Left ventricle myocardium superior (tissue), 1 donor: ENCODE measurements around the gene LOC128125822.
A peak's percentile ranks its signal among the peaks of the same experiment; 100 is the strongest.
"Not testable (repeated sequence)": the region's sequence is repeated elsewhere in the genome, so short reads cannot be mapped to it uniquely, and the experiment has no call there.

Experiments used
- ATAC-seq: fragments of 200-7000 bp; cut with Tn5 transposase; one replicate; pipeline ENCODE4 v1.9.1; 2020; ENCODE audit warnings: mild to moderate bottlenecking, moderate library complexity
- DNase-seq: peaks from one replicate; pipeline ENCODE4 v3.0.0-alpha.2; 2020
- intact Hi-C: fragments of 100-400 bp; cut with micrococcal nuclease; formaldehyde crosslinking; loops from one replicate; pipeline ENCODE4 v1.11.0; 2022
- donor health status: DM: no; HTN: yes; CAD: no; lungs with severe emphysema.

The LOC128125822 gene

DNA sequence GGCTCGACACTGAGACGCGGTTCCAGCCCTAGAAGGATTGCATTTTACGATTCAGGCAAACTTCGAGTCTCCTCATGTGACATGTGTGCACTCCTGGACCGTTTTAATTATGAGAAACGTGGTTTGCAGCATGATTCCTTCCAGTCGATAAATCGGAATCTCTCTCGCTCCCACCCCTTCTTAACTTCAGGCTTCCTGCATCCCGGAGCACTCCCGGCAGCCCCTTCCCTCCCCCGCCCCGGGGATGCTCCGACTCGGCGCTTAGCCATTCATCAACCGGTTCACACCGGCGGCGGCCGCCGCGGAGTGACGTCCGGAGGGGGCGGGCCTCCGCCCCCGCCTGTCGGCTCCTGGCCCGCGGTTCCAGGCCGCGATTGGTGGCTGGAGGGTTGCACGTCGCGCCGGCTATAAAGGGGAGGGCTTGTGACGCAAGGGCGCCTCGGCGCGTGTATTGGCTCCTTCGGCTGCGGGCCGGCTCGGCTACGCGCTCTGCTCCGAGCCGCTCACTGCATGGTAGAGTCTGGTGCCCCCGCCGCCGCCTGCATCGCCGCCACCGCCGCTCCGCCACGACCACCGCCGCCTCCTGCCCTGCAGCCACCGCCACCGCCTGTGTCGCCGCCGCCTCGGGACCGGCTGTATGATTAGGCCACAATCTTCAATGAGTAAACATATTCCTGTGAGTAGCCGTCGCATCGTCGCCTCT is at the start of gene LOC128125822, which contains the start of gene PTP4A1:
Gene LOC128125822, plus strand, starts transcription at position 437 of the 703 bp plus-strand sequence.
Gene PTP4A1, plus strand, starts transcription at position 437 of the 703 bp plus-strand sequence. CDS start 4,401 bp downstream, outside the sequence.
- peak; percentile 99 for ATAC-seq
- intact Hi-C loops, result no loop called here
- peak; percentile 99 for DNase-seq

DNA sequence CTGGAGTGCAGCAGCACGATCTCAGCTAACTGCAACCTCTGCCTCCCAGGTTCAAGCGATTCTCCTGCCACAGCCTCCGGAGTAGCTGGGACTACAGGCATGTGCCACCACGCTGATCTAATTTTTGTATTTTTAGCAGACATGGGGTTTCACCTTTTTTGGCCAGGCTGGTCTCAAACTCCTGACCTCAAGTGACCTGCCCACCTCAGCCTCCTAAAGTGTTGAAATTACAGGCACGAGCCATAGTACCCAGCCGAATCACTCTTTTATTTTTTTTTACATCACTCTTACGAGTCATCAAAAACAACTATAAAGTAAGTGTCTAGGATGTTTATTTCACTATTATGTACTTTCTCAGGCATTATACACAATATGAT is 49.4 kb upstream of the LOC128125822 start:
- ATAC-seq, intact Hi-C loops, DNase-seq: not testable (repeated sequence)

DNA sequence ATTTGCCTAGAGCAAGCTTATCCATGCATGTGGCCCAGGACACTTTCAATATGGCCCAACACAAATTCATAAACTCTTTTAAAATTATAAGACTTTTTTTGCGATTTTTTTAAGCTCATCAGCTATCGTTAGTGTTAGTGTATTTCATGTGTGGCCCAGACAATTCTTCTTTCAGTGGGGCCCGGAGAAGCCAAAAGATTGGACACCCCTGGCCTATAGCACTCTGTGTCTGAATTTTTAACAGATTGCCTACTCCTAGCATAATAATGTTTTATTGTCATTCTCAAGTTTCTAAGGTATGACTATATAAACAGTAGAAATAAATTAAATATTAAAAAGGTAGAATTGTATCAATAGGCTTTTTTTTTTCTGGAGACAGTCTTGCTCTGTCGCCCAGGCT is 48.6 kb upstream of the LOC128125822 start:
- intact Hi-C loops, result no loop called here
- DNase-seq (no peak), ATAC-seq (no peak)

DNA sequence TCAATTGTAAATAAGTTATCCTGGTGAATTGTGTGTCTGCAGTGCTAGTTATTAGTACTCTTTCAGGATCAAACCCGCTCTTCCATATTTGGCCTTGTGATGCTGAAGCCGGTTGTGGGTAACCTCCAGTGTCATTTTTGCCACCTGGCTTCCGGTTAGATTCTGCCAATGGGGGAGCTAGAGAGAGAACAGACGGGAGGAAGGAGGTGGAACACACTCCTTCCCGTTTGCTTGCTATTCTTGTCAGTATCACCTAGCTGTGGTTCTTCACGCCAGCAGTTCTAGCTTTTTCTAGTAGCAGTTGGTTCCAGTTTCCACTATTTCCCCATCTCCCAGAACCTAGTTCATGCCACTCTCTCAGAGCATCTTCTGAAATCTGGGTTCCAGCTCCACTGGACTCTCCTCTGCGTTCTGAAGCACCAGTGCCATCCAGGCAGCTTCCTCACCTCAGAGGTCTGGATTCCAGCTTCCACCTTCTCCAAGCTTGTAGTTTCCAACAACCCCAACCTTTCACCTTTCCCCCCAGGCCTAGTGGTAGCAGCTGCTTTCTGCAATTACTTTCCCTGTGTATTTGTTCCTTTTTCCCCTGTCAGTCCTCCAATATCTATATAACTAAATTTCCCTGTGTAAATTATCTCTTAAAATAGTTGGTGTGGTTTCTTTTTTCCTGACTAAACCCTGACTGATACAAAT is 46.9 kb upstream of the LOC128125822 start:
- ATAC-seq, result no peak
- intact Hi-C loops, result no loop called here
- no peak for DNase-seq

DNA sequence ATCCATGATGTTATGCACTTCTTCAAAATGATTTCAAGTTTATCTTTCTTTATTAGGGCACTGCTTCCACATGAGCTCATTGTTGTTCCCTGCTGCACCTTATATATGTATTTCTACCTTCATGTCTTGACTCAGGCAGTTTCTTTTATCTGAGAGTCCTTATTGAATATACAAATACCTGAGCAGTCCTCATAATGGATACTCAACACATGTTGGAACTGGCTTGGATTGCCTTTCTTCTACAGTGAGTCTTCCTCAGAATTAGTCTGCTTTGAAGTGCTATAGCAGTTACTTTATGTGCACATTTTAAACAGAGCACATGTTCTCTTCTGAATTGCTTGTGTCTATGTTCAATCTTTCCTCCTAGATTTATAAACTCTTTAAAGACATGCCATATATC is 45.3 kb upstream of the LOC128125822 start:
- intact Hi-C loops, result no loop called here
- DNase-seq (no peak), ATAC-seq (no peak)

DNA sequence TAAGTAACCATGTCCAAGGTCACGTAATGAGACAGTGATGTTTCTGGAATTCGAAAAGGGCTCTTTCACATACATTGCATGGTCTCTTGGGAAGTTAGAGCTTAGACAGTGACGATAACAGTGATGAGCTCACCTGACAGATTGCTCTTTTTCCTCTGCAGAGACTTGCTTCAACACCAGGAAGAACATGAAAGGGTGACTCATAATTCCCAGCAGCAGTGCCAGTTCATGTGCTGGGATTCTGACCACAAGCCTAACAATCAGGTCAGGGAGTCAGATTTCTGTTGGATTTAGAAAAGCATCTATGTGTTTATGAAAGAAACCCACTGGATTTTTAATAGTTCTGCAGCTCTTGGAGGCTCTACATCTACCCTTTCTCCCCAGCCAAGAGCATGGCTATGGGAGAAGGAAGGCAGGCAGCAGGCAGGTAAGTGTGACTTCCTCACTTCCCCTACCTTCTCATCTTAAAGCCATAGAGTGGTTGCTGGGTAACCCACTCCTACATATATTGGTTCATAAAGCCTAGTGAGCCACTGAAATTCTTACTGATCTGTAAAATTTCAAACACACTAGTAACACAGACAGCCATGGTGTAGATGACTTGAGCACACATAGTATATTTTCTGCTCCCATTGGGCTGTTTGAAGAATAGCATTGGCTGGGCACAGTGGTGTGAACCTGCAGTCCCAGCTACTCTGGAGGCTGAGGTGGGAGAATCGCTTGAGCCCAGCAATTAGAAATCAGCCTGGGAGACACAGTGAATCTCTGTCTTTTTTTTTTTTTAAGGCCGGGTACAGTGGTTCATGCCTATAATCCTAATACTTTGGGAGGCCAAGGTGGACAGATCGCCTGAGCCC is 44.4 kb upstream of the LOC128125822 start:
- no peak for ATAC-seq
- DNase-seq, result no peak
- intact Hi-C loops, result no loop called here

DNA sequence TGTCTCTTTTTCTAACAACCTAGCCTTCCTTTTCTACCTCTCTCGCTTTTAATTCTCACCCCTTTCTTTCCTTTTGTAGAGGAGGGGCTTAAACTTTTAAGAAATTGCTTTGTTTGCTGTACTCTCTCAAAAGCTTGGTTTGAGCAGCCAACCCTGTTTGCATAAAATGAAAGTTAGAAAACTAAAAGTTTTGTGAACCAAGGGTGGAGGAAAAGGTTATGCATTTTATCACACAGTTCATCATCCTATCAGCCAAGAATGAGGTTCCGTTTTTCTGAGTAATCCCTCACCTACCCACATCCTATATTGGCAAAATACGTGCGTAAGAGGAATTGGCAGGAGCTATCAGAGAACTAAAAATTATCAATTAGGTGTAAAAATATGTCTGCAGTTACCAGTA is 42.8 kb upstream of the LOC128125822 start:
- intact Hi-C loops, result no loop called here
- DNase-seq (no peak), ATAC-seq (no peak)

DNA sequence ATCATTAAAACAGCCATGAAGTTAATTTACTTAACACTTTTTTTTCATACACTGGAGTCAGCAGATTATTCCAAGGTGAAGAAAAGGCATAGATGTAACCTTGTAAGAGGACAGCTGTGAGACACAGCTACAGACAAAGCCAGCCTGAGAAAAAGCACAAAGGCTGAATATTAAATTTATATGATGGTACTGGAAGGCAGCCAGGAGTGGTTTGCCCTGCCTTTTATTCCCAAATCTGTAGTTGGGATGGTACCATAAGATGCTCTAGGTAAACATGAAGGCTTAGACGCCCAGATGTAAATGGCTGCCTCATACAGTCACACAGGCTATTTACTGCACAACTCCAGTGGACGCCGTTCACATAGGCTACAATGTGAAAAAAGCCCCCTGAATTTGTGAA is 42.1 kb upstream of the LOC128125822 start:
- intact Hi-C loops, result no loop called here
- DNase-seq, result no peak
- ATAC-seq, result no peak

DNA sequence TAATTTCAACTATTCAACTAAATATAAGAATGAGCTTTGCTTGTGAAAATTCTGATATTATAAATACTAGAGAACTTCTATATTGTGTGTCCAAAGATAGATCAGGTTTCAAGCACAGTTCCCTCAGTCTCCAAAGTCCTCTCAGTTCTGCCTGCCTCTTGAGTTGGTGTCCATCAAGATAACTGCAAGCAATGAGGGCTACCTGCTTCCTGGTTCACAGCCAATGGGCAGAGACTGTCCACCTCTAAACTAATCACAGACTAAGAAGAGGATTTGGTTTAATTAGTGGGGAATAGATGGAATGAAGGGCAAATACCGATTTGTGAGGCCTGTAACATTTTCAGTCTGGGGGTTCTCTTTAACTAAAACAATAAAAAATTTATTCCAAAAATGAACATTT is 41.3 kb upstream of the LOC128125822 start:
- no peak for ATAC-seq
- DNase-seq, result no peak
- intact Hi-C loops, result no loop called here

DNA sequence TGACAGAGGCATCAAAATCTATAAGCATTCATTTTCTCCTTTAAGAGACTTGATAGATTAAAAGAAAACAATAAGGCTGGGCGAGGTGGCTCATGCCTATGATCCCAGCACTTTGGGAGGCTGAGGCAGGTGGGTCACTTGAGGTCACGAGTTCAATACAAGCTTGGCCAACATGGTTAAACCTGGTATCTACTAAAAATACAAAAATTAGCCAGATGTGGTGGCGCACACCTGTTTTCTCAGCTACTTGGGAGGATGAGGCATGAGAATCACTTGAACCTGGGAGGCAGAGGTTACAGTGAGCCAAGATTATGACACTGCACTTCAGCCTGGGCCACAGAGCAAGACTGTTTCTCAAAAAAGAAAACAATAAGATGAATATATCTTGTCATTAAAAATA is 39.3 kb upstream of the LOC128125822 start:
- no peak for DNase-seq
- intact Hi-C loops, result no loop called here
- no peak for ATAC-seq

DNA sequence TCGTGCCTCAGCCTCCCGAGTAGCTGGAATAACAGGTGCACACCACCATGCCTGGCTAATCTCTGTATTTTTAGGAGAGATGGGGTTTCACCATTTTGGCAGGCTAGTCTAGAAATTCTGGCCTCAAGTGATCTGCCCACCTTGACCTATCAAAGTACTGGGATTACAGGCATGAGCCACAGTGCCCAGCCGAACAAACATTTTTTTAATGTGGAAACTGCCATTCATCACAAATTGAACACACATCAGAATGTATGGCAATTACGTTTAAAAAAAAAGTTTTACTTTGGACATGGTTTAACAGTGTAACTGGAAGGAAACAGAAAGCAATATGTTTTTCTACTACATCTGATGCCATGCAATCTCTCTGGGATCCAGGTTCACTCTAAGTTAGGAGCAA is 38.3 kb upstream of the LOC128125822 start:
- no peak for ATAC-seq
- DNase-seq, result no peak
- intact Hi-C loops, result no loop called here

DNA sequence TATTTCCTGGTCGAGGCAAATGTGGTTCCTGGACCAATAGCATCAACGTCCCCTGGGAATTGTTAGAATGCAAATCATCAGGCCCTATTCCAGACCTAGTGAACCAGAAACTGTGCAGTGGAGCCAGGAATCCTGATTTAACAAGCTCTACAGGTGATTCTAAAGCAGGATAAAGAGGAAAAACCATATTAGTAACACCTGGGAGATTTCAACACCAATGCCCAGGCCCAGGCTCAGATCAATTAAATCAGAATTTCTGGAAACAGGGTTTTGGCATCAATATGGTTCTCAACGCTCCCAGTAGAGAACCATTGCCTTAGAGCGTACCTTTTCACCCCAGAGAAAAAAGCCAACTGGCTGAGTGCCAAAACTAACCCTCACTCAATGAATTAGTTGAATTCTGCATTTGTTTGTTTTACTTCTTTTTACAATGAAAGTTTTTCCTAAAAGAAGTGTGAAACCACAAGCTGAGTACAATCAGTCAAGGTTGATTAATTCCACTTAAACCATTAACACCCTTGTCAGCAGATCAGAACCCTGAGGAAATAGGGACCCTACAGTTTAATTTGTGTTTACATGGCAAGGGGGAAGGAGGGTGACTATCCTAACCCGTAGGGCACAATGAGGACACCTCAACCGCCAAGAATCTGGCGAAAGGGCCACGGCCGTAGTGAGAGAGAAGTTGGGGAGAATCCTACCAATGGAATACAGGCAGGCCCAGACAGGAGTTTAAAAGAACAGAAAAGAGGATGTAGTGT is 34.9 kb upstream of the LOC128125822 start:
- intact Hi-C loops, result no loop called here
- no peak for ATAC-seq

DNA sequence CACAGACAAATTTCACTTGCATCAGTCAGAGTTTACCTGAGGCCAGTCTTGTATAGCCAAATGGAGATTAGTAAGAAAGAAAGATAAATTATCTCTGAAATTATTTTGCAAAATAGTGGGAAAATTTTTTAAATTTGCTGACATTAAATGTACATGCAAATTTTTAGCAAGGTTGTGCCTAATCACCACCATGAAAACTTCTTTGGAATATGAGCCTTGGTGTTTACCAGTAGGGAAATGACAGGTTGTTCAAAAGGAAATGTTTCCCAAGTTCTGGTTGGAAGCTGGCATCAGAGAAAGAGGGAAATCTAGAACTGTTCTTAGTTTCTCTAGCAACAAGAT is 34.4 kb upstream of the LOC128125822 start:
- ATAC-seq (no peak), DNase-seq (no peak)
- intact Hi-C loops, result no loop called here

More for the DNA sequence above, 34.9 kb upstream of the LOC128125822 start:
- DNase-seq, result no peak

DNA sequence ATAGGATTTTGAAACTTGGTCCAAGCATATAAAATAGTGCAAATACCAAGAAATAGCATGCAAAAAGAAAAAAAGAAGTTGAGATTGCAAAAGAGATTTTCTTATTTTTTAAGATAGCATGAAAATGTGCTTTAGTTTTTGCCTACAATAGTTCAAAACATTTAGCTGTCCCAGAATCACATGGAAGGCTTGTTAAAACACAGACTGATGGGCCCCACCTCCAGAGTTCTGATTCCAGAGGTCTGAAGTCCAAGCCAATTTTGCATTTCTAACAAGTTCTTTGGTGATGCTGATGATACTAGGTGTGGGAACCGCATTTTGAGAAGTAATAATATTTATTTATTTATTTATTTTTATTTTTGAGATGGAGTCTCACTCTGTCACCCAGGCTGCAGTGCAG is 33.7 kb upstream of the LOC128125822 start:
- no peak for DNase-seq
- no peak for ATAC-seq
- intact Hi-C loops, result no loop called here

DNA sequence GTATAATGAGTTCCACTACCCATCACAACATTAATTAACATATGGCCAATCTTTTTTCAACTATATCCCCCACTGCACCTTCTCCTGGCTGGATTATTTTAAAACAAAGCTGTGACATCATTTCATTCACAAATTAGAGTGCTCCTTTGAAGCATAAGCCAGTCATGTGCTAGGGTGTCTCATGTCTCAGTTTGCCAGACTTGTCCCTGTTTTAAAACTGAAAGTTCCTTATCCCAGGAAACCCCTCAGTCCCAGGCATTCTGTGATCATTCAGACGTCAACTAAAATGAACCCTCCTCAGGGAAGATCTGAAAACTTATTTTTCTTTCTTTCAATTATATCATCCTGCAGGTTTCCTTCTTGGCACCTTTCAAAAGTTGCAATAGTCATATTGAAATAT is 29.3 kb upstream of the LOC128125822 start:
- DNase-seq (no peak), ATAC-seq (no peak)
- intact Hi-C loops, result no loop called here

DNA sequence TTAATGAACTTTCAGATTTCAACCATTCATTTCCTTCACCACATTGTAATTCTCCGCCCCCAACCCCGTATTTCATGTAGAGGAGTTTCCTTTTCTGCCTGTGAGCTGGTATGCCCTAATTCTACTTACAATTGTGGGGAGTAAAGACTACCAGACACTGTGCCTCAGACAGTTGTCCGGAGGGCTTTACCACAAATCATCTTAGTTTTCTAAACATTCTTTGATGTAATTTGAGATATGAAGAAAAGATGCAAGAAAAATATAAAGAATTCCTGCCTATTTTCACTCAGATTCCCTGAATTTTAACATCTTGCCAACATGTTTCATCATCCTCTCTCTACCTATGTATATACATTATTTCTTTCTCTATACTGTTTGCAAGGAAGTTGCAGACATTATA is 28.3 kb upstream of the LOC128125822 start:
- intact Hi-C loops, result no loop called here
- ATAC-seq (no peak), DNase-seq (no peak)

DNA sequence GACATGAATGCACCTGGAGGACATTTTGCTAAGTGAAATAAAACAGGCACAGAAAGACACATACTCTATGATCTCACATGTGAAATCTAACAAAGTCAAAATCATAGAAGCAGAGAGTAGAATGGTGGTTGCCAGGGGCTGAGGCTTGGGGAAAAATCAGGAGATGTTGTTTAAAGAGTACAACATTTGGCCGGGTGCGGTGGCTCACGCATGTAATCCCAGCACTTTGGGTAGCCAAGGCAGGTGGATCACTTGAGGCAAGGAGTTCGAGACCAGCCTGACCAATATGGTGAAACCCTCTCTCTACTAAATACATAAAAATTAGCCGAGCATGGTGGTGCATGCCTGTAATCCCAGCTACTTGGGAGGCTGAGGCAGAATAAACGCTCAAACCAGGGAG is 26.0 kb upstream of the LOC128125822 start:
- DNase-seq (no peak), ATAC-seq (no peak)
- intact Hi-C loops, result no loop called here

DNA sequence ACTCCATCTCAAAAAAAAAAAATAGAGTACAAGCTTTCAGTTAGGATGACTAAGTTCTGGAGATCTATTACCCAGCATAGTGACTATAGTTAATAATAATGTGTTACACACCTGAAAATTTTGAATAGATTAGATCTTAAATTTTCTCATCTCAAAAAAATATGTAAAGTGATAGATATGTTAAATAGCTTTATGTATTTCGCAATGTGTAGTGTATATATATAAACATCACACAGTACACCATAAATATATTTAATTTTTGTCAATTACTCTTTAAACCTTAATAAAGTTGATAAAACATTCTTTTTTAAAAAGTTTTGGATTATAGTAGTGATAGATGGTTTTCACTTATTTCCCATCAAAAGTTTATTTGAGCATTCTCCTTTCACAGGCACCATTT is 25.6 kb upstream of the LOC128125822 start:
- intact Hi-C loops, result no loop called here
- ATAC-seq (no peak), DNase-seq (no peak)

DNA sequence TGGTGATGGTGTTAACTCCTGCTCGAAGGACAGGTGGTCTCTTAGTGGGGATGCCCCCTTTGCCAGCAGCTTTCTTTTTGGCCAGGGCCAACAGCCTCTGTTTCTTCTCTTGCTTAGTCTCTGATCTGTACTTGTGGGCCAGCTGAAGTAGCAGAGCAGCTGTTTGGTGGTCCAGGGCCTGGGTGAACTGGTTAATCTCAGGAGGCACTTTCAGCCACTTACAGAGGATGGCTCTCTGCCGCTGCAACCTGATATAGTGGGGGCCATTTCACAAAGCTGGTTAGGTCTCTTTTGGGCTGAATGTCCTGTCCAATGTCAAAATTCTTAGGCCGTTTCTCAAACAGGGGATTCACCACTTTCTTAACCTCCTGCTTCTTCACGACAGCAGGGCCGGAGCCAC is 23.2 kb upstream of the LOC128125822 start:
- DNase-seq (no peak), ATAC-seq (no peak)
- intact Hi-C loops, result no loop called here
